HG03342 (cell line): Measurements from ENCODE around the gene LPIN2.

Experiments
- ATAC-seq: cut with Tn5 transposase; IDR thresholded peaks from one replicate; pipeline ENCODE4 v1.9.1; 2021; ENCODE audit warnings: mild to moderate bottlenecking, moderate library complexity; ENCODE audit not compliant: unreplicated experiment

The LPIN2 gene

GRCh38 chr18:2964361-2965010, 48.5 kb downstream of the LPIN2 start:
- ATAC-seq, result no peak
